ENCODE data around the gene GSG1L2. TPM values are rescaled to one million over a fixed set of nuclear protein-coding genes. Genes with fewer than 3 reads are reported as not detected.

Gene GSG1L2
- total and polyA plus RNA-seq, 5 donors from 2014 or later: not detected

GRCh38 chr17:9824094-9824493 lies 2.2 kb upstream of the GSG1L2 start:
- Mint-ChIP-seq H3K36me3 (no peaks in the 10 kb centered on the region), H3K9me3 (peaks cover 0 to 5% (median 0%) of the 10 kb centered on the region in 7 donors), H3K27ac (no peak overlapping the region), H3K4me3 (no peak overlapping the region), H3K27me3 (peaks cover 4% of the 10 kb centered on the region), H3K4me1 (no peaks in the 10 kb centered on the region)
- ATAC-seq (ENCODE audit: low read depth in 2 of 2) (no peak), DNase-seq (no peak)
- Histone ChIP-seq H3K36me3 (ENCODE audit: control insufficient read depth, insufficient read depth, low read length) (no peaks in the 10 kb centered on the region), H3K4me1 (ENCODE audit: control insufficient read depth, insufficient read depth, low read length, poor library complexity, severe bottlenecking) (no peaks in the 10 kb centered on the region), H3K9me3 (ENCODE audit: control insufficient read depth in 2 of 2, low read length in 2 of 2) (no peaks in the 10 kb centered on the region), H3K4me3 (ENCODE audit: low read depth, low read length) (no peak overlapping the region), H3K27me3 (ENCODE audit: control insufficient read depth, insufficient read depth, low read length) (no peaks in the 10 kb centered on the region), H3K27ac (ENCODE audit: insufficient read depth, low read length, poor library complexity, severe bottlenecking) (no peak overlapping the region)

DNA sequence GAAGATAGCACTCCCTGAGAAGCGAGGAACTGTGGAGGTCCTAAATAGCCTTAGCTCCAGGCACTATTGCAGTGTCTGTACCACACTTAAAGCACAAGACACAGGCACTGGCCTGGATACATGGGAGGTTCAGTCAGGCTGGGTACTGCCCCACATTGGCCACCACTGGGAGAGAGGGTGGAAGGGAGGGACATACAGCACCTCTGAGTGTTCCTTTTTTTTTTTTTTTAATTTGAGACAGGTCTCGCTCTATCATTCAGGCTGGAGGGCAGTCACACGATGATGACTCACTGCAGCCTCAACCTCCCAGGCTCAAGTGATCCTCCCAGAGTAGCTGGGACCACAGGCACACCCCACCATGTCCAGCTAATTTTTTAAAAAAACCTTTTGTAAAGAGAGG lies 1.4 kb downstream of the GSG1L2 start:
- DNase-seq (no peak), ATAC-seq (ENCODE audit: low read depth in 2 of 2) (no peak)
- Mint-ChIP-seq H3K36me3 (no peaks in the 10 kb centered on the region), H3K4me1 (no peaks in the 10 kb centered on the region), H3K27me3 (peaks cover 2% of the 10 kb centered on the region), H3K4me3 (no peak overlapping the region), H3K27ac (no peak overlapping the region), H3K9me3 (peaks cover 0 to 5% (median 0%) of the 10 kb centered on the region in 7 donors)
- Histone ChIP-seq H3K4me1 (ENCODE audit: control insufficient read depth, insufficient read depth, low read length, poor library complexity, severe bottlenecking) (no peaks in the 10 kb centered on the region), H3K27me3 (ENCODE audit: control insufficient read depth, insufficient read depth, low read length) (no peaks in the 10 kb centered on the region), H3K9me3 (ENCODE audit: control insufficient read depth in 2 of 2, low read length in 2 of 2) (no peaks in the 10 kb centered on the region), H3K4me3 (ENCODE audit: low read depth, low read length) (no peak overlapping the region), H3K36me3 (ENCODE audit: control insufficient read depth, insufficient read depth, low read length) (no peaks in the 10 kb centered on the region), H3K27ac (ENCODE audit: insufficient read depth, low read length, poor library complexity, severe bottlenecking) (no peak overlapping the region)

- no peak overlapping the region for H3K4me3 Mint-ChIP-seq
- peaks cover 0 to 3% (median 0%) of the 10 kb centered on the region in 7 donors for H3K9me3 Mint-ChIP-seq
- H3K4me1 ChIP-seq (ENCODE audit: control insufficient read depth, insufficient read depth, low read length, poor library complexity, severe bottlenecking): no peaks in the 10 kb centered on the region
These were observed 3.1 kb downstream of the GSG1L2 start for GRCh38 chr17:9818760-9819159.

GRCh38 chr17:9817086-9817485 lies 4.8 kb downstream of the GSG1L2 start:
- Histone ChIP-seq H3K4me1 (ENCODE audit: control insufficient read depth, insufficient read depth, low read length, poor library complexity, severe bottlenecking) (no peaks in the 10 kb centered on the region), H3K27me3 (ENCODE audit: control insufficient read depth, insufficient read depth, low read length) (no peaks in the 10 kb centered on the region), H3K27ac (ENCODE audit: insufficient read depth, low read length, poor library complexity, severe bottlenecking) (no peak overlapping the region), H3K9me3 (ENCODE audit: control insufficient read depth in 2 of 2, low read length in 2 of 2) (no peaks in the 10 kb centered on the region), H3K36me3 (ENCODE audit: control insufficient read depth, insufficient read depth, low read length) (no peaks in the 10 kb centered on the region), H3K4me3 (ENCODE audit: low read depth, low read length) (no peak overlapping the region)
- Mint-ChIP-seq H3K27me3 (no peaks in the 10 kb centered on the region), H3K4me1 (no peaks in the 10 kb centered on the region), H3K9me3 (peaks cover 0 to 2% (median 0%) of the 10 kb centered on the region in 7 donors), H3K27ac (no peak overlapping the region), H3K36me3 (no peaks in the 10 kb centered on the region), H3K4me3 (no peak overlapping the region)
- DNase-seq (no peak), ATAC-seq (ENCODE audit: low read depth in 2 of 2) (no peak)

More at GRCh38 chr17:9818760-9819159, 3.1 kb downstream of the GSG1L2 start:
- Histone ChIP-seq H3K9me3 (ENCODE audit: control insufficient read depth in 2 of 2, low read length in 2 of 2) (no peaks in the 10 kb centered on the region), H3K27me3 (ENCODE audit: control insufficient read depth, insufficient read depth, low read length) (no peaks in the 10 kb centered on the region), H3K4me3 (ENCODE audit: low read depth, low read length) (no peak overlapping the region), H3K27ac (ENCODE audit: insufficient read depth, low read length, poor library complexity, severe bottlenecking) (no peak overlapping the region), H3K36me3 (ENCODE audit: control insufficient read depth, insufficient read depth, low read length) (no peaks in the 10 kb centered on the region)
- DNase-seq: no peak
- Mint-ChIP-seq H3K27ac (no peak overlapping the region), H3K4me1 (no peaks in the 10 kb centered on the region), H3K36me3 (no peaks in the 10 kb centered on the region), H3K27me3 (no peaks in the 10 kb centered on the region)
- ATAC-seq (ENCODE audit: low read depth in 2 of 2): no peak

DNA sequence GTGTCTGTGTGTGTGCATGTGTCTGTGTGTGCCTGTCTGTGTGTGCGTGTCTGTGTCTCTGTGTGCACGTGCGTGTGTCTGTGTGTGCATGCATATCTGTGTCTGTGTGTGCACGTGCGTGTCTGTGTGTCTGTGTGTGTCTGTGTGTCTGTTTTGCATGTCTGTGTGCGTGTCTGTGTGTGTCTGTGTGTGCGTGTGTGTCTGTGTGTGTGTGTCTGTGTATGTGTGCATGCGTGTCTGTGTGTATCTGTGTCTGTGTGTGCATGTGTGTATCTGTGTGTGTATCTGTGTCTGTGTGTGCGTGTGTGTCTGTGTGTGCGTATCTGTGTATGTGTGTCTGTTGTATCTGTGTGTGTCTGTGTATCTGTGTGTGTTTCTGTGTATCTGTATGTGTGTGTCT lies 5.4 kb downstream of the GSG1L2 start:
- Mint-ChIP-seq H3K9me3 (peaks cover 0 to 2% (median 0%) of the 10 kb centered on the region in 7 donors), H3K4me1 (no peaks in the 10 kb centered on the region), H3K36me3 (no peaks in the 10 kb centered on the region), H3K4me3 (no peak overlapping the region), H3K27ac (no peak overlapping the region), H3K27me3 (no peaks in the 10 kb centered on the region)
- no peak for DNase-seq
- Histone ChIP-seq H3K36me3 (ENCODE audit: control insufficient read depth, insufficient read depth, low read length) (no peaks in the 10 kb centered on the region), H3K27ac (ENCODE audit: insufficient read depth, low read length, poor library complexity, severe bottlenecking) (no peak overlapping the region), H3K4me1 (ENCODE audit: control insufficient read depth, insufficient read depth, low read length, poor library complexity, severe bottlenecking) (no peaks in the 10 kb centered on the region), H3K27me3 (ENCODE audit: control insufficient read depth, insufficient read depth, low read length) (no peaks in the 10 kb centered on the region), H3K4me3 (ENCODE audit: low read depth, low read length) (no peak overlapping the region), H3K9me3 (ENCODE audit: control insufficient read depth in 2 of 2, low read length in 2 of 2) (no peaks in the 10 kb centered on the region)
- ATAC-seq (ENCODE audit: low read depth in 2 of 2): no peak

DNA sequence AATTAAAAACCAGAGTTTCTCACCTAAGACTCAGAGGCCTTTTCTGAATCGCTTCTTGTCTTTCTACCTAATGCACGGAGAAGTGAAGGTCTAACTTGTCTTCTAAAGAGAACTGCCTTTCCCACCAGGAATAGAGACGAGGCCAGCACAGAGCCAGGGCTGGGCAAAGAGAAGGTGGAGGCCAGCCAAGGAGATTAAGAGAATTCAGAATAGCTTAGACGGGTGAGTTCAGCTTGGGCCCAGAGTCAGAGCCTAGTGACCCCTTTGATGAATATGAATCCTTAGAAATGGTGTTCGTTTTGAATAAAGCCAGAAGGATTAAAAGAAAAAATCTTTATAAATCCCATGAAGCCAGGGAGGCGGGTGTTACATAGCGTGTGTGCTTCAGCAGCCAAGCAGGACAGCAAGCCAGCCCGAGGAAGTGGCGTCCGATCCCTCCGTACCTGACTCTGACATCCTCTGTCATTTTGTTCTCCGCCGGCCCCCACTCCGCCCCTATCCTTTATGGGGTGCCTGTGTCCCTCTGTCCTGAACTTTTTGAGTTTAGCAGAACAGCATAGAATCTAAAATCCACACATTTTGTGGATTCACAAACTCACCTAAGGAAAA lies 7.4 kb downstream of the GSG1L2 start:
- no peak overlapping the region for H3K27ac Mint-ChIP-seq
- no peaks in the 10 kb centered on the region for H3K9me3 ChIP-seq (ENCODE audit: control insufficient read depth in 2 of 2, low read length in 2 of 2)
- no peaks in the 10 kb centered on the region for H3K36me3 Mint-ChIP-seq
- no peaks in the 10 kb centered on the region for H3K27me3 ChIP-seq (ENCODE audit: control insufficient read depth, insufficient read depth, low read length)
- peaks cover 0 to 2% (median 0%) of the 10 kb centered on the region in 7 donors for H3K9me3 Mint-ChIP-seq
- ATAC-seq (ENCODE audit: low read depth in 2 of 2) (no peak), DNase-seq (no peak)
- no peaks in the 10 kb centered on the region for H3K36me3 ChIP-seq (ENCODE audit: control insufficient read depth, insufficient read depth, low read length)
- H3K4me3 ChIP-seq (ENCODE audit: low read depth, low read length): no peak overlapping the region
- H3K4me1 Mint-ChIP-seq: no peaks in the 10 kb centered on the region
- H3K4me1 ChIP-seq (ENCODE audit: control insufficient read depth, insufficient read depth, low read length, poor library complexity, severe bottlenecking): no peaks in the 10 kb centered on the region
- H3K27ac ChIP-seq (ENCODE audit: insufficient read depth, low read length, poor library complexity, severe bottlenecking): no peak overlapping the region
- no peaks in the 10 kb centered on the region for H3K27me3 Mint-ChIP-seq
- no peak overlapping the region for H3K4me3 Mint-ChIP-seq

GRCh38 chr17:9813166-9813565 lies 8.7 kb downstream of the GSG1L2 start:
- Histone ChIP-seq H3K4me1 (ENCODE audit: control insufficient read depth, insufficient read depth, low read length, poor library complexity, severe bottlenecking) (no peaks in the 10 kb centered on the region), H3K4me3 (ENCODE audit: low read depth, low read length) (no peak overlapping the region), H3K27ac (ENCODE audit: insufficient read depth, low read length, poor library complexity, severe bottlenecking) (no peak overlapping the region), H3K9me3 (ENCODE audit: control insufficient read depth in 2 of 2, low read length in 2 of 2) (no peaks in the 10 kb centered on the region), H3K27me3 (ENCODE audit: control insufficient read depth, insufficient read depth, low read length) (no peaks in the 10 kb centered on the region), H3K36me3 (ENCODE audit: control insufficient read depth, insufficient read depth, low read length) (no peaks in the 10 kb centered on the region)
- H3K9me3 Mint-ChIP-seq: peaks cover 0 to 2% (median 0%) of the 10 kb centered on the region in 7 donors
- no peaks in the 10 kb centered on the region for H3K27me3 Mint-ChIP-seq
- no peak overlapping the region for H3K27ac Mint-ChIP-seq
- ATAC-seq (ENCODE audit: low read depth in 2 of 2) (no peak), DNase-seq (no peak)
- no peak overlapping the region for H3K4me3 Mint-ChIP-seq
- no peaks in the 10 kb centered on the region for H3K36me3 Mint-ChIP-seq
- H3K4me1 Mint-ChIP-seq: no peaks in the 10 kb centered on the region

- ATAC-seq (ENCODE audit: low read depth in 2 of 2) (no peak), DNase-seq (no peak)
- Histone ChIP-seq H3K4me1 (ENCODE audit: control insufficient read depth, insufficient read depth, low read length, poor library complexity, severe bottlenecking) (no peaks in the 10 kb centered on the region), H3K27ac (ENCODE audit: insufficient read depth, low read length, poor library complexity, severe bottlenecking) (no peak overlapping the region), H3K9me3 (ENCODE audit: control insufficient read depth in 2 of 2, low read length in 2 of 2) (no peaks in the 10 kb centered on the region), H3K4me3 (ENCODE audit: low read depth, low read length) (no peak overlapping the region), H3K36me3 (ENCODE audit: control insufficient read depth, insufficient read depth, low read length) (no peaks in the 10 kb centered on the region), H3K27me3 (ENCODE audit: control insufficient read depth, insufficient read depth, low read length) (no peaks in the 10 kb centered on the region)
- H3K9me3 Mint-ChIP-seq: peaks cover 0 to under 1% (median 0%) of the 10 kb centered on the region in 7 donors
- peak overlapping the region in 1 of 3 donors; percentile 61 for H3K27ac Mint-ChIP-seq
- H3K4me3 Mint-ChIP-seq: no peak overlapping the region
- H3K4me1 Mint-ChIP-seq: no peaks in the 10 kb centered on the region
- peaks cover 5% of the 10 kb centered on the region for H3K27me3 Mint-ChIP-seq
- H3K36me3 Mint-ChIP-seq: no peaks in the 10 kb centered on the region
These were observed 10.3 kb downstream of the GSG1L2 start for GRCh38 chr17:9811537-9811936.

Data from CD4-positive, CD25-positive, alpha-beta regulatory T cell (primary cell).